Activated CD4-positive, alpha-beta T cell treated with anti-CD3 and anti-CD28 coated beads, Interleukin-2, amount 50 U/mL, for 4 hours (primary cell): Measurements from ENCODE around the gene ENO1.
A peak's percentile ranks its signal among the peaks of the same experiment; 100 is the strongest.
"Not testable (repeated sequence)": the region's sequence is repeated elsewhere in the genome, so short reads cannot be mapped to it uniquely, and the experiment has no call there.

Experiments used
- DNase-seq, 2 experiments: peaks; one replicate each; pipeline ENCODE4 v3.0.0-alpha.2; 2020

The ENO1 gene

DNA sequence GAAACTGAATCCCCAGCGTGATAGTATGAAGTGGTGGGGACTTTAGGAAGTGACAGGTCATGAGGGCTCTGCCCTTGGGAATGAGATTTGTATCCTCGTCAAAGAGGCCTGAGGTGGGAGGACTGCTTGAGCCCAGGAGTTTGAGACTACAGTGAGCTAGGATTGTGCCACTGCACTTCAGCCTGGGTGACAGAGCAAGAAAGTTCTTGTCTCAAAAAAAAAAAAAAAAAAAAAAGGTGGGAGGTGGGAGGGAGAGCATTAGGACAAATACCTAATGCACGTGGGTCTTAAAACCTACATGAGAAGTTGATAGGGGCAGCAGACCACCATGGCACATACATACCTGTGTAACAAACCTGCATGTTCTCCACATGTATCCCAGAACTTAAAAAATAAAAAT is 37.1 kb downstream of the ENO1 start:
- DNase-seq: no peak

DNA sequence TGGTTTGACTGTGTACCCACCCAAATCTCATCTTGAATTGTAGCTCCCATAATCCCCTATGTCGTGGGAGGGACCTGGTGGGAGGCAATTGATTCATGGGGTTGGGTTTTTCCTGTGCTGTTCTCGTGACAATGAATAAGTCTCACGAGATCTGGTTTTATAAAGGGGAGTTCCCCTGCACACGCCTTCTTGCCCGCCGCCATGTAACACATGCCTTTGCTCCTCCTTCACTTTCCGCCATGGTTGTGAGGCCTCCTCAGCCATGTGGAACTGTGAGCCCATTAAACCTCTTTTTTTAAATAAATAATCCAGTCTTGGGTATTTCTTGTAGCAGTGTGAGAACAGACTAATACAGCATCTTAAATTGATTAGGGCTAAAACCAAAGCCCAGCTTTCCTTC is 38.5 kb downstream of the ENO1 start:
- no peak for DNase-seq

DNA sequence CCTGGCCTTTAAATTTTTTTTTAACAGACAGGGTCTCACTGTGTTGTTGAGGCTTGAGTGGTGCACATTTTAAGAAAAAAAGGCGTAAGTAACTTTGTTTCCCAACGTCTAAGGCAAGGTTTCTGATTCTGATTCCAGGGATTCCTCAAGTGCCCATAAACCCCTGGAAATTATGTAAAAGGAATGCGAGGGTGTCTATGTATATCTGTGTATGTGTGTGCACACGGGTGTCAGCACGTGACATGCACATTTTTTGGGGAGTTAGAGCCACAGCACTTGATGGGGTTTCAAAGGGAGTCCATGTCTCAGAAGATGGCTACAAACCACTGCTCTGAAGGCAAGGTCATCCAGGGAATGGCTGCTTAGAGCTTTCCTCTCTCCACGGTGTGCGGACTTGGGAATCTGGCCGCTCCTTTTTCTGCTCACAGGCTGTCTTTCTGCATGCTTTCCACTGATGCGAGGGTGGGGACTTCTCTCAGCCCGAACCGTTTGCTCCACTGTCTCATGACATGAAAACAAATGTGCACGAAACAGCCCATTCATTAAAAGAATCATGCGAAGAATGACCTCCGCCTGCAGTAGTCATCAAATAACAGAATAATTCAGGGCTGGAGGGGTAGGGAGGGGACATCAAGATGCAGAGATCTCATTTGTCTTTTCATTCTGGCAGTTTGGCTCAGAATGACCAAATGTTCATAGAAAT is 42.4 kb downstream of the ENO1 start:
- no peak for DNase-seq

DNA sequence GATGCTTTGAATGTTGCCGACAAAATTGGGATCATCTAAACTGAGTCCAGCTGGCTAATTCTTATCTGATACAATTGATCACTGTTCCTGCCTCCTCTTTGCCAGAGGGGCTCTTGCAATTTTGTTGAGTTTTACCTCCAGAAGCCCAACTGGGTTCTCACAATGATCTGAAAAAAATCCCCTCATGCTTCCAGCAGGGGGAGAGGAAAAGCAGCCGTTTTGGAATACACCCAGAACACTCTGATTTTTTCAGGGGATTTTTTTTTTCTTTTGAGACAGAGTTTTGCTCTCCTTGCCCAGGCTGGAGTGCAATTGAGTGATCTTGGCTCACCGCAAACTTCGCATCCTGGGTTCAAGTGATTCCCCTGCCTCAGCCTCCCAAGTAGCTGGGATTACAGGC is 47.1 kb downstream of the ENO1 start:
- DNase-seq: no peak

DNA sequence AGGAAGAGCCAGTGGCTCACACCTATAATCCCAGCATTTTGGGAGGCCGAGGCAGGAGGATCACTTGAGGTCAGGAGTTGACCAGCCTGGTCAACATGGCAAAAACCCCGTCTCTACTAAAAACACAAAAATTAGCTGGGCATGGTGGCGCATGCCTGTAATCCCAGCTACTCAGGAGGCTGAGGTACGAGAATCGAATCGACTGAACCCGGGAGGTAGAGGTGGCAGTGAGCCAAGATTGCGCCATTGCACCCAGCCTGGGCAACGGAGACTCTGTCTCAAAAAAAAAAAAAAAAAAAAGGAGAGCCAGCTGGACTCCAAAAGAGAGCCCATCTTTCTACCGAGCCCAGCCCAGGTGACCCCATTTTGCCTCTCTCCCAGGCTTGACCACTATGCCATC is 47.8 kb downstream of the ENO1 start:
- not testable (repeated sequence) for DNase-seq

DNA sequence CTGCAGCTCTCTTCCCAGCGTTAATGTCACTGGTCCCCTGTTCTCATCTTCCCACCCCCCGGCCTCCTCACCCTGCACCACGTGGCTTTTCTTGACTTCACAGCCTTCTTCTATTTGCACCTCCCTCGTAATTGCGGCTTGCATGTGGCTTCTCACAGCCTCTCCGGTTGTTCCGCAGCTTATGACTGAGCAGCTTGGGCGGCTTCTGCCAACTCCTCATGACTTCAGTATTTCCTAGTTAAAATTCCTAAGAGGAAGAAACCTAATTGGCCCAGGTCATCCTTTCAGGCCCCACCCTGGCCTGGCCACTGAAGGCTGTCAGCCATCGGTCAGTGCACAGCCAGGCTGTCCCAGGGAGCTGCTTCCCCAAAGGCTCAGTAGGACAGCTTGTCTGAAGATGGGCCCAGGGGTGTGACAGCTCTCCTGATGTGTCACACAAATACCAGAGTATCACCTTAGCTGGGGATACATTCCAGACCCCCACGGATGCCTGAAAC is 52.5 kb downstream of the ENO1 start:
- DNase-seq: no peak

DNA sequence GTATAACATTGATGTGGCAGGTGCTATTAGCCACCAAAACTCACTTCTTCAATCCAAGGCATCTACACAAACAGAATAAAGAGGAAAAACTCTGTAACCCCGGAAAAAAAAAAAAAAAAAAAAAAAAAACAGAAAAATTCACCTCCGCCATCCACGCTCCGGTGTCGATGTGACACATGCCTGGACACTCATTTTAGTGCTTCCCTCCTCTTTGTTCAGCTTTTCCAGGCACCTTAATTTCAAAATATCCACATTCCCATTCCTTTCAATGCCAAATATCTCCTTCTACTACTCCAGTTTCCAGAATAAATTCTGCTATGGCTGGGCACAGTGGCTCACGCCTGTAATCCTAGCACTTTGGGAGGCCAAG is 55.2 kb downstream of the ENO1 start:
- DNase-seq: no peak

DNA sequence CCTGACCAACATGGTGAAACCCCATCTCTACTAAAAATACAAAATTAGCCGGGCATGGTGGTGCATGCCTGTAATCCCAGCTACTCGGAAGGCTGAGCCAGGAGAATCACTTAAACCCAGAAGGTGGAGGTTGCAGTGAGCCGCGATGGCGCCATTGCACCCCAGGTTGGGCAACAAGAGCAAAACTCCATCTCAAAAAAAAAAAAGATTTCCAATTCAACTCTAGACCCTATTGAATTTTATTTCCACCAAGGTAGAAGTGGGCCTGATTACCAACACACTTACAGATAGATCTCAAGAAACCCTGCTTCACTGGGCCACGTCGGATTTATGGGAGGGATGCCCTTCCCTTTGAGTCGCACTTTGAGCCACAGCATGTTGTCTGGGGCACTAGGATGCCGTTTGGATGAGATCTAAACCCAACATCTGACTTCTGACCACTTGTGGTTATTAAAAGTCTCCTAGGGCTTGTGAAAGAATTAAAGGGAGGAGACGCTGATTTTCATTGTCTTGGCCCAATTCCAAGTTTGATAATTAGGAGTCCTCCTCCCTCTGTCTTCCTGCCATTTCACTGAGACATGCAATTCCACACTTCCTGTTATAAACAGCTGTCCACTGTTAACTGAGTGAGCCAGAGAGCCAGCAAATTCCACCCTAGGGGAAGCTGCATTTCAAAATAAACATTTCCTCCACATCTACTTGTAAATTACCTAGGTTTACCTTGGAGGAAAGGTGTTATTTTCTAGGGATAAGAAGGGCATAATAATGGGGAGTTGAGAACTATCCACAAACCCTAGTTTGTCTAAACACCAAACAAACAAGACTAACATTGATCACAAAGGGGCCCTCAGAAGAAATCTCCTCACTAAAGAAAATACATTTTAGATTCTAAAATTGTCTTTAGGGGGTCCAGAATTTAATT is 55.9 kb downstream of the ENO1 start:
- DNase-seq: no peak

DNA sequence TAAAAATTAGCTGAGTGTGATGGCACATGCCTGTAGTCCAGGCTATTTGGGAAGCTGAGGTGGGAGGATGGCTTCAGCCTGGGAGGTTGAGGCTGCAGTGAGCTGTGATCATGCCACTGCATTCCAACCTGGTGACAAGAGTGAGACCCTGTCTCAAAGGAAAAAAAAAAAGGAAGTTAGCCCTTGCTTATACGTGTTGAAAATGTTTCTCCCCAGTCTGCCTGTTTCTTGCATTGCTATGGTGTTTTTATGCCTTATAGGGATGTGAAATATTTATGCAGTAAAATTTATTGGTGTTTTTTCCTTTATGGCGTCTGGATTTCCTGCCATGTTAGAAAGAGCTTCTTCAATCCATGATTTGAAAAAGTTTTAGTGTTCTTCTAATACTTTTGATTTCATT is 57.4 kb downstream of the ENO1 start:
- no peak for DNase-seq

DNA sequence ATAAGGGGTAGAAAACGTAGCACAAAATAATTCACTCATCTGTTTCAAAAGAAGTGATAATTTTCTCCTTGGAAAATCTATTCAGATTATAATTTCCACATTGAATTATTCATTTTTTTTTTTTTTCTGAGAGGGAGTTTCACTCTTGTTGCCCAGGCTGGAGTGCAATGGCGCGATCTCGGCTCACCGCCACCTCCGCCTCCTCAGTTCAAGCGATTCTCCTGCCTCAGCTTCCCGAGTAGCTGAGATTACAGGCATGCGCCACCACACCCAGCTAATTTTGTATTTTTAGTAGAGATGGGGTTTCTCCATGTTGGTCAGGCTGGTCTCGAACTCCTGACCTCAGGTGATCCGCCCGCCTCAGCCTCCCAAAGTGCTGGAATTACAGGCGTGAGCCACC is 59.7 kb downstream of the ENO1 start:
- not testable (repeated sequence) for DNase-seq

DNA sequence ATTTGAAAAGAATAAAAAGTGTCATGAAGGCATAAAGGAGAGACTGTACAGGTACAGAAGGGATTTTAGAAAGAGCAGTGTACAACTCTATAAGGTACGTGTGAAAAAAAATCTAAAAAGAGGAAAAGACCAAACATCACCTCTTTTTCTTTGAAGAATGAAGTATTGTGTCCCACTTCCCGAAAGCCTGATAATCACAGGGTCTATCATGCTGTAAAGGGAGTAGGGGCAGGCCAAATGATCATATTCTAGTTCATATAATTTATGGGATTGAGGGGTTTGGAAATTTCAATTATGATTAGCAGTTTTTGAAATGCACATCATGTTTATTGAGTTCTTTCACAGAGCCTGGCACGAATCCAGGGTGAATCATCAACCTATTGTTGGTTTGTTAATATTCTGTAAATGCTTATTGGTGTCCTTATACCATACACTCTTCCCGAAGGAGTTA is 60.1 kb downstream of the ENO1 start:
- DNase-seq: peak in 1 of 2 experiments; percentile 6

DNA sequence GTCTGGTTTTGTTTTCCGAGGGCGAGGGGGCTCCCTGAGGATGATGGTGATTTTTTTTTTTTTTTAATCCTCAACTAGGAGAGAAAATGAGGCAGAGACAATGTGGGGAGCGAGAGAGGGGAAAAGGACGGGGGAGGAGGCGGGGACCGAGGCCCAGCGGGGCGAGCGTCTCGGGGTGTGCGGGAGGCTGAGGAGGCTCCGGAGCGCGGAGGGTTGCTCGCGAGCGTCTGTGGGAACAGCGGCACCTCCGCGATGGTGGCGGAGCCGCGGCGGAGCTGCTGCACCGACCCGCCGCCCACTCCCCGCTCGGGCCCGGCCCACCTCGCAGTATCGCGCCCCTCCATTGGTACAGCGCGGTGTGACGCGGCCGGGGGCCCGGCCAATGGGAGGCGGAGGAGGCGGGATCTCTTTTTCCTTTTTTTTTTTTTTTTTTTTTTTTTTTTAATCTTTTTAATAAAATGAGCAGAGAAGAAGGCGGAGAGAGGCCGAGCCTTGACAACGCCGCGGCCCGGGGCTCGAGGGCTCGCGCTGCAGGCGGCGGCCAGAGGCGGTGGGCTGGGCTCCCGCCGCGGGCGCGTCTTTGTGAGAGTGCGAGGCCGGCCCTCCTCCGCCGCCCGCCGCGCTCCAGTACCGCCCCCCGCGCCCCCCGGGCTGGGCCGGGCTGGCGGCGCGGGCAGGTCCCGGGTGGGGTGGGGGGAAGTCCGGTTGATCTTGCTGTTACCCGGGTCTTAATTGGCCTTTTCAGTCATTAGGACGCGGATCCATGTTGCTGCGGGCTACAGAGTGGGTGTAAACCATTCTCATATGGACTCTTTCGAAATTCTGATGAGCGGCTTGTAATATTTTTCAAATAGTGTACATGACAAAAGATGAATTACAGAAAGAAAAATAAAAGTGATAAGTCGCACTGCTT is 60.8 kb downstream of the ENO1 start, which contains the start of gene RERE:
RERE (minus strand) TSS at position 229 of the 913 bp plus-strand sequence.
- DNase-seq: peak; percentile 93 to 94

DNA sequence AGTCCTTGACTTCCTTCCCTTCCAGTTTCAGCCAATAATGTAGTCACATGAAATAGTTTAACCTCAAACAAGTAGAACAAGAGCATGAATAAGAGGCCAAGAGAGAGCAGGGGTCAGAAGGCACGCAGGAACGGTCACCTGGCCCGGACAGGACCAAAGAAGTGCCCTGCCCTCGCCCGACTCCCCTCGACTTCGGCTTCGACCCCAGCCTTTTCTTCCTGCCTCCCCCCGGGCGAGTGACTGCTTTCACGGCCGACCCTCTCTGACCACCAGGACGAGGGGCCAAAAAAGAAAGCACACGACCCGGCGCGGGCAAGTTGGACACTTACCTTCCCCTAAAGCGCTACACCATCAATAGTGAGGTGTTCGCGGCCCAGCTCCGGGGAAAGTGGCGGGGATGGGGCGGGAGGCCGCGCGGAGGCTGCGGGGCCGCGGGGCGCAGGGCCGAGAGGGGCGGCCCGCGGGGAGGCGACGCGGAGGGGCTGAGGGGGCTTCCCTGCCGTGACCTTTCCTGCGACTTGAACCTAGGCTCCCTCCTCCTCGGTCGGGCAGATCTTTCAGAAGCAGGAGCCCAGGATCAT is 61.6 kb downstream of the ENO1 start:
- DNase-seq: peak; percentile 2 to 14

DNA sequence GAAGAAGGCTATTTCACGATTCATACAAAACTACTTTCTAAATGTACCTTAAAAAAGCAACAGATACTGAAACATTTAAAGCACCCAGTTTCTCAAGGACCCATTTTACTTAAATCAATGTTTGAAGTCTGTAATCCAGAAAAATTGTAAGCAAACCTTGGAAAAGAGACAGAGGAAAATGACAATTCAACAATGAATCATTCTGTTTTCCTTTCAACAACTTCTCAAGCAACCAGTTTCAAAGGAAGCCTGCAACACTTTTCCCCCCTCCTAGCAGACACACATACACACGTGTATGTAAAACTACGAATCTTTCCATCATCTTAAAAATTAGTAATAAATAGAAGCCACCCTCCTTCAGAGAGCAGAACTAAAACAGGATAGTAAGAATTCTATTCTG is 62.2 kb downstream of the ENO1 start:
- no peak for DNase-seq

DNA sequence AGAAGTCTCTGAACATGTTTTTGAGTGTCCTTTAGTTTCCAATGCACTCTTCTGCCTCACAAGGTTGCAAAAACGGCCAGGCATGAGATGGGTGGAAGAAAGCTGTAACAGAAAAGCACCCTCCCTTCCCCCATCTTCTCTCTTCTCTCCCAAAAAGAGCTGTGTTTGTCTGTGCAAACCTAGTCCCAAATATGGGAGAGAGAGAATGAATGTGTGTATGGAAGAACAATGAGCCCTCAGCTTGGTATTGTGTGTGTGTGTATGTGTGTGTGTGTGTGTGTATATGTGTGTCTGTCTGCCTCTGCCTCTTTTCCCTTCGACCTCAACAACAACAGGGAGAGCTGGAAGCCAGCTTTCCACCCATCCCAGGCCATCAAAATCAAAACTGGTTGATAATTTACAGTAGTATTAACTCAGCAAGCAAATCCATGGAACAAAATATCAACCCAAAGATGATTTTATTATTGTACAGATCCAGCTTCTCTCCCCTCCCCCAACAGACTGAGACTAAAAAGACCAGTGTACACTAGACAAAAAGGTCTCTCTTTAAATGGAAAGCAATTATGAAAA is 62.8 kb downstream of the ENO1 start:
- DNase-seq: no peak

DNA sequence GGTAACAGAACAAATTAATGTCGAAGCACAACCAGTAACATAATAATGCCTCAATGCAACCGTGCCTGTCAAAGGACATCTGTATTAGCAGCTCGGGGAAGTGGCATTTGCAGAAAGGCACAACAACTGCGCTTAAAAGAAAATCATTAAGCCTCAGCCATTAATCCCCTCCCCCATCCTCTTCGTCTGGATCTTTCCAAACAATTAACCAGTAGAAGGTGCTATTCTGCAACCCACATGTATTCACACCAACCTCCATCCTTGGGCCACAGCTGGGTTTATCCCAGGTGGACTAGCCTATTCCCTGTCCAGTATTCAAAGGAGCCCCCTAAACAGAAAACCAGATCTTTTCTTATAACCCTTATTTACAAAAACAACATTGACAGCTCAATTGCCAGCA is 63.6 kb downstream of the ENO1 start:
- no peak for DNase-seq

DNA sequence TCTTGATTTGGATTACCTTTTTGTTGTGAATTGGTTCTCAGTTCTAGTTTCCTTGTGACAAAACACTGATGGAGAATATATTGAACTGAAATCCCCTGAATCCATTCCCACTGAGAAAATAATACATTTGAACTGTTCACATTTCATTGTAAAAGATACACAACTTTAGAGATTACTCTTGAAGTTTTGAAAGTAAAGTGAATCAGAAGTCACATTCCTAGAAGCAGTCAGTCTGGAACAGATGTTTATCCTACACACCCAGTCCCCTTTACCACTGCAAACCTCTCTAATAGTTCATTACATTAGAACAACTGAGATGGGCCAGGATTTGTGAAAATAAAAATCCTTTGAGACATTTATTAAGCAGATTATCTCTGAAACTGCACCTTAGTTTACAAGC is 64.5 kb downstream of the ENO1 start:
- no peak for DNase-seq

DNA sequence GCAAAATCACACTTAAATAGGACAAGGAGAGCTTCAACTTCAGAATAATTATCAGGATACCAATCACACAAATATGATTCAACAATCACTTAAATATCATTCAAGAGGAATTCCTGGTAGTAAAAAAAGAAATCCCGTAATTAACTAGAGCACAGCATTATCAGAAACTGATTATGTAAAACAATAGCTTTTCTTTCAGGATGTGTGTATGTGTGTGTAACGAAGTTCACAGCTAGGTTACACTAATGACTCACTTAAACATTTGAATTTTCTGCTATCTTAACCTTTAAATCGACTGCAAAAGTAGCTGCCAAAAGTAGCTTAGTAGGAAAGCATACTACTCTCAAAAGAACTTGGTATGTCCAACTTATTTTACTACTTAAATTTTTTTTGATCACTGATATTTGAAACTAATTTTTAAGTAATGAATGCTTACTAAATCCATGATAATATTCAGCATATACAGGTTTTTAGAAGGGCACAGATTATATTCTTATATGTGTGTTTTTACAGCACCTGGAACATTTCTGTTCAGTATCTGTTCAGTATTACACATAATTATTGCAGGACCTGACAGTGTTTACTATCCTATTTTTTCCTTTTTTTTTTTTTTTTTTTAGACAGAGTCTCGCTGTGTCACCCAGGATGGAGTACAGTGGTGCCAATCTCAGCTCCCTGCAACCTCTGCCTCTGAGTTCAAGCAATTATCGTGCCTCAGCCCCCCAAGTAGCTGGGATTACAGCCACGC is 65.3 kb downstream of the ENO1 start:
- DNase-seq: no peak

DNA sequence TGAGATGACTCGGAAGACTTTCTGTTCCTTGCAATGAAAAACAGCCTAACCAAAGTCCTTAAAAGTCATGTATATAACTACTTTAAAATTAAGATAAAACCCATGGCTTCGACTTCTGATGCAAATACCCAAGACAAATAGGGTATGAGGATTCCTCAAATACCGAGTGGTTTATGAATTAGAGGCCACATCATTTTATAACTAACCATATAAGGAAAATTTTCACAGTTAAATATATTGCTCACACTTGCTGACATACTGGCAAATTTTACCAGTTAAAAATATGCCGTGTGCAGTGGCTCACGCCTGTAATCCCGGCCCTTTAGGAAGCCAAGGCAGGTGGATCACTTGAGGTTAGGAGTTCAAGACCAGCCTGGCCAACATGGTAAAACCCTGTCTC is 66.4 kb downstream of the ENO1 start:
- DNase-seq: no peak
